Prostate gland (tissue), 2 donors: Measurements from ENCODE around the gene SIDT2. TPM values are rescaled to one million over a fixed set of nuclear protein-coding genes. Genes with fewer than 3 reads are reported as not detected.

Source experiments
- DNase-seq: peaks from one replicate; pipeline ENCODE4 v3.0.0-alpha.2; 2019; ENCODE audit warnings: low spot score
- H3K27ac ChIP-seq, 2 donors: fragments of 200-600 bp; sonication (generic); 2 replicates each; pipeline ENCODE4 v1.5.1; 2017 to 2019
- H3K27me3 ChIP-seq: fragments of 200-600 bp; sonication (generic); replicated peaks from 2 replicates; pipeline ENCODE4 v1.5.1; 2019; ENCODE audit not compliant: insufficient read depth
- H3K36me3 ChIP-seq, 2 donors: fragments of 200-600 bp; sonication (generic); 1 replicate in 1 of 2; 2 replicates in 1 of 2; pipeline versions ENCODE4 v1.5.1 to v1.8.1; 2017 to 2019
- H3K4me1 ChIP-seq: fragments of 200-600 bp; sonication (generic); replicated peaks from 2 replicates; pipeline ENCODE4 v1.5.1; 2019
- H3K4me3 ChIP-seq, 2 donors: fragments of 200-600 bp; sonication (generic); 2 replicates each; pipeline ENCODE4 v1.5.1; 2017 to 2019
- H3K9me3 ChIP-seq: fragments of 200-600 bp; sonication (generic); 2 replicates; pipeline ENCODE4 v1.5.1; 2017
- CTCF ChIP-seq, 4 experiments: fragments of 200-600 bp in 2 of 4; fragments of 450-650 bp in 2 of 4; sonication (generic) in 2 of 4; IDR thresholded peaks; 1 replicate in 3 of 4; 2 replicates in 1 of 4; pipeline ENCODE4 v1.5.1; 2016 to 2019; ENCODE audit warnings: antibody characterized with exemption in 4 of 4, mild to moderate bottlenecking in 2 of 4, moderate library complexity in 2 of 4
- POLR2A ChIP-seq: fragments of 450-650 bp; IDR thresholded peaks from one replicate; pipeline ENCODE4 v1.6.1; 2016; ENCODE audit warnings: antibody characterized with exemption, mild to moderate bottlenecking
- POLR2AphosphoS5 ChIP-seq: sonication (generic); formaldehyde crosslinking; IDR thresholded peaks from one replicate; pipeline ENCODE4 v1.6.1; 2017; ENCODE audit warnings: antibody characterized with exemption
- WGBS: methylation state at CpG from one replicate; pipeline ENCODE4 v1.1.5; 2018; 5-methylcytosine and 5-hydroxymethylcytosine counted together
- intact Hi-C: fragments of 100-400 bp; cut with DNase I; formaldehyde crosslinking; loops from one replicate; pipeline ENCODE4 v1.14.2; 2022
- total RNA-seq, 2 donors: library from RNA; depleted of rRNA; stranded (reverse); fragments of >200 nt; gene quantifications; one replicate each; pipeline ENCODE4 v1.1.0, GENCODE V29; 2016

SIDT2 gene
- total RNA-seq, 2 donors from 2014 or later = 69.5 to 144 TPM

DNA sequence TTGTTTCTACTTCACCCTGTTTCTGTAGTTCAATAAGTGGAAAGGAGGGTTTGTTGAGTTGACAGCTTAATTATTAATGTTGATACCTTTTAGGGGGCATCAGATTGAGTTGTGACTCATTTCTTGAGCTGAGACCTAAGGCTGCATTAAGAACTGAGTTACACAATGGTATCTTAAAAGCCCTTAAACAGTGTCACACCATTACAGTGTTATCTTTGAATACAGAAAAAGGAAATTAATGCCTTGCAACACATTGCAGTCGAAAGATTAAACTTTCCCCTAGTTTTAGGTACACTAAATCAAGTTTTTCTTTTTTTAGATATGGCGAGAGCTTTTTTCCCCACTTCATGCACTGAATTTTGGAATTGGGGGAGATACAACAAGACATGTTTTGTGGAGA is 17.7 kb upstream of the SIDT2 start:
- H3K27me3 ChIP-seq = no peaks in the 10 kb centered on the region
- H3K36me3 ChIP-seq = peaks cover 0 to 4% of the 10 kb centered on the region in 2 donors
- no peaks in the 10 kb centered on the region for H3K9me3 ChIP-seq
- intact Hi-C loops = no loop called here
- no peak overlapping the region for H3K27ac ChIP-seq
- WGBS = 86% methylated on average over 2 of the region's 2 CpGs
- H3K4me1 ChIP-seq = no peaks in the 10 kb centered on the region
- TF ChIP-seq CTCF (IDR thresholded peaks at IDR 0.05) (no peak), POLR2A (no peak), POLR2AphosphoS5 (no peak)
- DNase-seq = no peak
- H3K4me3 ChIP-seq = no peak overlapping the region

- DNase-seq = no peak
- 56% methylated on average over 1 of the region's 1 CpG for WGBS
- Histone ChIP-seq H3K4me3 (no peak overlapping the region), H3K36me3 (peaks cover 0 to 7% of the 10 kb centered on the region in 2 donors), H3K9me3 (no peaks in the 10 kb centered on the region), H3K4me1 (no peaks in the 10 kb centered on the region), H3K27me3 (no peaks in the 10 kb centered on the region), H3K27ac (no peak overlapping the region)
- intact Hi-C loops = no loop called here
- TF ChIP-seq POLR2AphosphoS5 (no peak), CTCF (IDR thresholded peaks at IDR 0.05) (no peak), POLR2A (no peak)
These were observed 12.1 kb upstream of the SIDT2 start for GRCh38 chr11:117166491-117166890.

DNA sequence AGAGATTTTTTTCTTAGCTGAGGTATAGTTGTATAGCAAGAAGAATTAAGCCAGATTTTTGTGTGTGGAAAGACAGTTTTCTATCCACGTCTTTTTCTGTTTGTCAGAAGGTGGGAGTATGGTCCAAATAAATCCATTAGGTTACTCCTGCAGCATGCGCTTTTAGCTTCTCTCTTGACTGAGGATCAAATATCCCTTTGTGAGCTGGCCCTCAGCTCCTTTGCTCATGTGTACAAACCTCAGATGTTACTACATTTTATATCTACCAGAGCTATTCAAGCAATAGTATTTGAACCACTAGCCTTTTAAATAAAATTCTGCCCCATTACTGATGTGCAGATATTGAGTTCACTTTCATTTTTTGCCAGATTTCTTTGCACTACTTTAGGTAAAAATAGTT is 8.8 kb upstream of the SIDT2 start:
- no peak overlapping the region for H3K27ac ChIP-seq

GRCh38 chr11:117170210-117170609 is 8.3 kb upstream of the SIDT2 start:
- intact Hi-C loops = no loop called here
- WGBS = 57% methylated on average over 9 of the region's 9 CpGs
- Histone ChIP-seq H3K36me3 (peaks cover 0 to 3% of the 10 kb centered on the region in 2 donors), H3K9me3 (no peaks in the 10 kb centered on the region), H3K27ac (no peak overlapping the region), H3K4me3 (no peak overlapping the region), H3K4me1 (no peaks in the 10 kb centered on the region), H3K27me3 (no peaks in the 10 kb centered on the region)
- DNase-seq = no peak
- no peak for TF ChIP-seq CTCF (IDR thresholded peaks at IDR 0.05)
- no peak for TF ChIP-seq POLR2A
- no peak for TF ChIP-seq POLR2AphosphoS5

More for the DNA sequence above, 8.8 kb upstream of the SIDT2 start:
- no peak overlapping the region for H3K4me3 ChIP-seq
- H3K36me3 ChIP-seq = peaks cover 0 to 3% of the 10 kb centered on the region in 2 donors
- 55% methylated on average over 2 of the region's 2 CpGs for WGBS
- no peaks in the 10 kb centered on the region for H3K4me1 ChIP-seq
- H3K27me3 ChIP-seq = no peaks in the 10 kb centered on the region
- no peaks in the 10 kb centered on the region for H3K9me3 ChIP-seq
- no peak for DNase-seq
- TF ChIP-seq CTCF (IDR thresholded peaks at IDR 0.05) (no peak), POLR2A (no peak), POLR2AphosphoS5 (no peak)
- intact Hi-C loops = no loop called here

DNA sequence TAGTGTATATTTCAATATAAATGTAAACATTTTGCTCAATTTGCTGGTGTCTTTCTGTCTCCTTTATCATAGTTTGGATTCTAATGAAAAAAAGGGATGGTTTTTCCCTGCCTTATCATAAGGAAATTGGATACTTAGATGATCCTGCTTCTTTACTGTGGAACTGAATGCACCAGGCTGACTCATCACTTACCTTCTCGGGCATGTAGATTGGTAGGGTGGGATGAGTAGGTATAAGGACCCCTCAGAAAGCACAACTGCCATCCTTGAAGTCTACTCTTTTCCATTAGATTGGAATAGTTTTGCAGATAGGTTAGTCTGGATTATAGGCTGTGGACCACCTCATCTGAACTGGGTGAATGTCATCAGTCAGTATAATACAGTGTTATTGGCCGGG is 7.5 kb upstream of the SIDT2 start:
- no peak for TF ChIP-seq CTCF (IDR thresholded peaks at IDR 0.05)
- no peak for TF ChIP-seq POLR2A
- no peak for TF ChIP-seq POLR2AphosphoS5
- intact Hi-C loops = no loop called here
- Histone ChIP-seq H3K36me3 (peaks cover 0 to 3% of the 10 kb centered on the region in 2 donors), H3K27ac (no peak overlapping the region), H3K9me3 (no peaks in the 10 kb centered on the region), H3K4me1 (no peaks in the 10 kb centered on the region), H3K4me3 (no peak overlapping the region), H3K27me3 (no peaks in the 10 kb centered on the region)
- no peak for DNase-seq
- 90% methylated on average over 2 of the region's 2 CpGs for whole genome bisulfite sequencing
